HEK293 (cell line): Measurements from ENCODE around the gene DOCK3.
"Not testable (repeated sequence)": the region's sequence is repeated elsewhere in the genome, so short reads cannot be mapped to it uniquely, and the experiment has no call there.

Experiments
- ATF2 ChIP-seq: fragments of 450-650 bp; formaldehyde crosslinking; IDR thresholded peaks from 2 replicates; pipeline ENCODE4 v1.5.1; 2016; ENCODE audit warnings: missing biosample characterization, missing genetic modification characterization, low read depth
- CTCF ChIP-seq: fragments of 450-650 bp; formaldehyde crosslinking; IDR thresholded peaks from 2 replicates; pipeline ENCODE4 v1.5.1; 2016; ENCODE audit warnings: missing biosample characterization, missing genetic modification characterization
- GLI2 ChIP-seq: fragments of 450-650 bp; formaldehyde crosslinking; IDR thresholded peaks from 2 replicates; pipeline ENCODE4; 2017; ENCODE audit warnings: missing biosample characterization, missing genetic modification characterization, low read depth, borderline replicate concordance
- KLF16 ChIP-seq: fragments of 450-650 bp; formaldehyde crosslinking; IDR thresholded peaks from 2 replicates; pipeline ENCODE4 v1.5.1; 2017; ENCODE audit warnings: missing biosample characterization, missing genetic modification characterization
- REST ChIP-seq: fragments of 450-650 bp; formaldehyde crosslinking; IDR thresholded peaks from 2 replicates; pipeline ENCODE4 v1.5.1; 2016; ENCODE audit warnings: missing biosample characterization, missing genetic modification characterization
- YY1 ChIP-seq: fragments of 450-650 bp; formaldehyde crosslinking; IDR thresholded peaks from 2 replicates; pipeline ENCODE4 v1.5.1; 2018; ENCODE audit warnings: missing biosample characterization, missing genetic modification characterization
- ZNF350 ChIP-seq: fragments of 450-650 bp; formaldehyde crosslinking; IDR thresholded peaks from 2 replicates; pipeline ENCODE4 v1.5.0; 2017; ENCODE audit warnings: missing biosample characterization, mild to moderate bottlenecking, missing genetic modification characterization
- ZNF629 ChIP-seq: fragments of 450-650 bp; formaldehyde crosslinking; IDR thresholded peaks from 2 replicates; pipeline ENCODE4 v1.5.1; 2017; ENCODE audit warnings: missing biosample characterization, missing genetic modification characterization
- ZNF701 ChIP-seq: fragments of 450-650 bp; formaldehyde crosslinking; IDR thresholded peaks from 2 replicates; pipeline ENCODE4 v1.5.1; 2016; ENCODE audit warnings: missing biosample characterization, missing genetic modification characterization
- ZSCAN16 ChIP-seq: fragments of 450-650 bp; formaldehyde crosslinking; IDR thresholded peaks from 2 replicates; pipeline ENCODE4 v1.5.1; 2016; ENCODE audit warnings: missing biosample characterization, missing genetic modification characterization

- TF ChIP-seq ZNF629 (tag by site-specific recombination); CTCF; ZNF701 (tag by site-specific recombination); ZNF350; YY1 (tag by site-specific recombination); ATF2 (tag by site-specific recombination); GLI2 (tag by site-specific recombination); REST (tag by site-specific recombination); ZSCAN16 (tag by site-specific recombination); KLF16 (tag by site-specific recombination): not testable (repeated sequence)
Observed at GRCh38 chr3:51199296-51199695, 524.6 kb downstream of the DOCK3 start.
